HG03039 (cell line): Measurements from ENCODE around the gene ADD2.
A peak's percentile ranks its signal among the peaks of the same experiment; 100 is the strongest.
"Not testable (repeated sequence)": the region's sequence is repeated elsewhere in the genome, so short reads cannot be mapped to it uniquely, and the experiment has no call there.

Experiments
- ATAC-seq: cut with Tn5 transposase; IDR thresholded peaks from one replicate; pipeline ENCODE4 v1.9.1; 2021; ENCODE audit warnings: mild to moderate bottlenecking, moderate library complexity; ENCODE audit not compliant: unreplicated experiment

ADD2 gene

GRCh38 chr2:70676301-70677035 lies 91.5 kb downstream of the ADD2 start:
- no peak for ATAC-seq

DNA sequence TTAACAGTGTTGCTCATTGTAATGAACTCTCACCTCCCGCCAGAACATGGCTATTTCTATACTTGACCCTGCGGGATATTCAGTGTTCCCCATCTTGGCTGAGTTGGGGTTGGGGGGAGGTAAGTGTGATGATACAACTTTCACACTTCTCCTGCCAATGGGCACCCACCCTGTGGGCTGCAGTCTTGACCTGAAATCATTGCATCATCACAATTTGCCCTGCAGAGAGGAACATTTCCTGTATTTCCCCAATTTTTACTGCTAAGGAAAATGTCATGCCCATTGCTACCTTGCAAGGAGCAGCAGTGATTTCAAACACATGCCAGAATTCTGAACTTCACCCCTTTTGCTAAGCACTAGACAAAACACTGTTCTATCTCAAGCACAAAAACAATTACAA lies 92.1 kb downstream of the ADD2 start:
- no peak for ATAC-seq

DNA sequence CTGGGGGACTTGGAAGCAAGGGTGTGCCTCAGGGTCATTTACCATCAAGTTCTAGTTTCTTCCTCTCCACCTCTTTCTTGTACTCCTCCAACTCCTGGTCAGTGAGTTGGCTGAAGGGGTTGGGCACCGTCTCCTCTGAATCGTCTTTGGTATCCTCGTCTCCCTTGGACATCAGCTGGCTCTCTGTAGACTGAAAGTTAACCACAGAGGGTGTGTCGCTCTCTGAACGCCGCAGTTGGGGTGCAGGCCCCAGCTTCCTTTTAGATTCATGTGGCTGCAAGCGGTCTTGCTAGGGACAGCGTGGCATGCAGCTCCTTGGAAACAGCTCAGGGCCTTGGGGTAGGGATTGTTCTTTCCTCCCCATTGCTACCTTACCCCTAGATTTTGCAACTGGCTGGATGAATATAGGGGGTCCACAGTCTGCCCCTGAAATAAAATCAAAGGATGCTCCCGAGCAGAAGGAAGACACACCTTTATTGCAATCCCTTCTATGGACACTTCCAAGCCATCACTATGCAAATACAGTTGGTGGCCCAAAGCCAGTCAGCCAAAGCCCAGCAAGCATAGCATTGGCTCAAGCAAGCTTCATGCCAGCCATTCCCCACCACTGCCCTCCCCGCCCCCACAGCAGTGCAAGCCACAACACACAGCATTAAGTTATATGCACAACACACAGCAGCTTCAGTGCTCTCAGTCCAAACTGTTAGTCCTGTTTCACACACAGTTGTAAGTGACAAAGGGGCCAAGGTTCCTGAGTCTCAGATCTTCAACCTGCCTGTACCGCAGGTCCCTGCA lies 93.2 kb downstream of the ADD2 start:
- no peak for ATAC-seq

GRCh38 chr2:70673041-70673647 lies 94.9 kb downstream of the ADD2 start:
- no peak for ATAC-seq

GRCh38 chr2:70671092-70671675 lies 96.8 kb downstream of the ADD2 start:
- no peak for ATAC-seq

- ATAC-seq = no peak
These were observed 97.4 kb downstream of the ADD2 start for GRCh38 chr2:70670626-70671025.

DNA sequence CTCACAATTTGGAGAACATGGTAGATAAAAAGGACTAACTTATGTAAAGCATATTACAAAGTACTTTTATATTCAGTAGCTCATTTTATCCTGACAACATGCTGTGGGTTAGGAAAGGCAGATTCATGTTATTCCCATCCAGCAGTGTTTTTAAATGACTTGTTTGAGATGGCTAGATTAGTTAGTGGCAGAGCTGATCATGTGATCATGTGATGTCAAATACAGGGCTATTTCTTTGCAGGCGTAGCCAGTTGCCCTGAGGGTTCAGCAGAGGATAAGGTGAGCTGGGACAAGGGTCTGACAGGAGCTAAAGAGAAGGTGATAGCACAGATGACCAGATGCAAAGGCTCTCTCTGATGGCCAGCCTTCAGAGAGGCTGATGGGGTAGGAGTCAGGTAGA lies 97.8 kb downstream of the ADD2 start:
- ATAC-seq = no peak

DNA sequence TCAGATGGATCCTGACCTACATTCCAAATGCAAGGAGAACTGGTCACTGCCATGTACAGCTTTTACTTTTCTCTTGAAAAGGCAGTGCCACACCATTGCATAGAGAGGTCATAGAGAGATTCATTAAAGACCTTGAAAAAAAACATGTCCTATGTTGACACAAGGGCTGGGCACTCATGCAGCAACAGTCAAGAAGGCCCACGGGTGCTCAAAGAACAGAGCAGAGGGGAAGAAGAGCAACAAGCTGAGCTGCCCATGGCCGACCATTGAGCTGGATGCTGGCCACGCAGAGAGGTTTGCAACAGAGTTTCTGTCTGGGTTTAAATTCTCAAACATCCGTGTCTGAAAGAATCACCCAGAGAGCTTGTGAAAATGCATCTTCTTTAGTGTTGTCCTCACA lies 99.1 kb downstream of the ADD2 start:
- ATAC-seq = no peak

- no peak for ATAC-seq
These were observed 99.6 kb downstream of the ADD2 start for GRCh38 chr2:70668432-70668831.

GRCh38 chr2:70664525-70664924 lies 103.5 kb downstream of the ADD2 start:
- ATAC-seq = no peak

- ATAC-seq = no peak
These were observed 104.6 kb downstream of the ADD2 start for GRCh38 chr2:70663411-70663810.

DNA sequence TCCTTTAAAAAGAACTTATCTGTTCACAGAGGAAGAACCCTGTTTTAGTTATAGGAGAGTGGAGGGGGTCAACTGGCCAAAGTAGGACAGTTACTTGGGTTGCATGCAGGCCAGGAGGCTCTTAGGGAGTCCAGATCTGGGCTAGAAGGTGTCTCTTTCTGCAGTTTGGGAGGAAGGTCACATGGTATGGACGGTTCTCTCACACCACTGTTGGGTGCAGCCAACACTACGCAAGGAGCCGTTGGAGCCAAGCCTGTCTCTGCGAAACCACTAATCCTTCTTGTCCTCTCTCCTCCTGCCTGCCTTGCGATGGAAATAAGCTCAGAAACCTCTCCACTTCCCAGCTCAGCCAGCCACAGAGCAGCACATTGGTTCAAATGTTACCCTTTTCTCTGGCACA lies 108.4 kb downstream of the ADD2 start:
- ATAC-seq = no peak

DNA sequence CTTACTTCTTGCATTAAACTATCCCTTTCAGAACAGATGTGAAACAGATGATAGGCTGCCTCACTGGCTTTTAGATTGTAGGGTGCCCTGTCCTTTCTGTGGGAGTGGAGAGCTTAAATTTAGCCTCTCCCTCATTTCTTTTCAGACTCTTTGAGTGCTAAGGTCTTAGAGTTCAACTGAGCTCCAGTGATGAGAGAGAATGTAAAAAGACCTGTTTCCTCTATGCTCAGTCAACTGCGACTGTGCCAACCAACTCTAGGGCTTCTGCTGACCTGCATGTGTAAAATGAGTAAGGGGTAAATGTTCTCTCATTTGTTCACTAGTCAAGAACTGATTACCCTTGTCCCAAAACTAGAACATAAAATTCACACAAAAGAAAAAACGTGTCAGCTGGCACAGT lies 109.5 kb downstream of the ADD2 start:
- ATAC-seq = no peak

DNA sequence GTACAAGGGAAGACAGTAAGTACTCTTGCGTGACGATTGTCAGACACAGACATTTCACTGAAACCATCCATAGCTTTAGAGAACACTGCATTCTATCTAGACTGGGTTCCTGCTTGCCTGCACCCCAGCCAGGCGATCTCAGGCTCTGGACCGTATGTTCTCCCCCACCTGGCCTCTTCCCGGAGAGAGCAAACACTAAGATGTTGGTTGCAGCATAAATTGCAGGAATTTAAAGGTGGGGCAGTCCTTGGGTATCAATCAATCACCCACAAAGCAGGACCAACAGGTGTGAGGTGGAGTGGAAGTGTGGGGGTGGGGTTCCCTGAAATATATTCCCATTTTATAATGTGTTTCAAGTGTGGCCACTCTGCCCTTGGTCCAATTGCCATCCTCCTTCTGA lies 110.8 kb downstream of the ADD2 start:
- ATAC-seq = no peak

- ATAC-seq = no peak
These were observed 111.5 kb downstream of the ADD2 start for GRCh38 chr2:70656421-70657010.

- no peak for ATAC-seq
These were observed 112.2 kb downstream of the ADD2 start for GRCh38 chr2:70655786-70656185.

DNA sequence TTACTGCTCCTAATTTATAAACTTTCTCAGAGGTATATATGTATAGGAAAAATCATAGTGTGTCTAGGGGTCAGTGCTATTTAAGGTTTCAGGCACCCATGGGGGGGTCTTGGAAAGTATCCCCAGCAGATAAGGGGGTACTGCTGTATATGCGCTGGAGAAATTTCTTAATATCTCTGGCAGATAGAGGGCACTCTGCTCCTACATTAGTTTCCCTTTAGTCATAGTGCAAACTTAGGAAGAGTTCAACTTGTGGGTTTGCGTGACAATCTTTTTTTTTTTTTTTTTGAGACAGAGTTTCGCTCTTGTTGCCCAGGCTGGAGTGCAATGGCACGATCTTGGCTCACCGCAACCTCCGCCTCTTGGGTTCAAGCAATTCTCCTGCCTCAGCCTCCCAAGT lies 112.8 kb downstream of the ADD2 start:
- ATAC-seq = not testable (repeated sequence)

DNA sequence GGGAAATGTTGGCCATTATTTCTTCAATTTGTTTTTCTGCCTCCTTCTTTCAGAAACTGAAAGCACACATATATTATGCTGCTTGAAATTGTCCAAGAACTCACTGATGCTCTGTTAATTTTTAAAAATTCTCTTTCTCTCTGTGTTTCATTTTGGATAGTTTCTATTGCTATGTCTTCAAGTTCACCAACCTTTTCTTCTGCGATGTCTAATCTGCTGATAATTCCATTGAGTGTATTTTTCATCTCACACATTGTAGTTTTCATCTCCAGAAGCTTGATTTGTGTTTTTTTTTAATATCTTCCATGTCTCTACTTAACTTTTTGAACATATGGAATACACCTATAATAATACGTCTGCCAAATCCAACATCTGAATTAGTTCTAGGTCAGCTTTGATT lies 116.3 kb downstream of the ADD2 start:
- ATAC-seq = no peak

DNA sequence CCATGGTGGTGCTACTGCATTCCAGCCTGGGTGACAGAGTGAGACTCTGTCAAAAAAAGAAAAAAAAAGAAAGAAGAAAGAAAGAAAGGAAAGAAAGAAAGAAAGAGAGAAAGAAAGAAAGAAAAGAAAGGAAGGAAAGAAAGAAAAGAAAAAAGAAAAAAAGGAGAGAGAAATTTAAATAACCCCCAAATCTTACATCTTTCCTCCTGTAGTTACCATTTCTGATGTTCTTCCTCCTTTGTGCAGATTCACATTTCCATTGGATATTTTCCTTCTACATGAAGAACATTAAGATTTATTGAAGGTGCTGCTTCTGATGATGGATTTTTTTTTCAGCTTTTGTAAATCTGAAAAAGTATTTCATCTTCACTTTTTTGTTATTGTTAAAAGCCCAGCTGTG lies 117.0 kb downstream of the ADD2 start:
- no peak for ATAC-seq

GRCh38 chr2:70648961-70649360 lies 119.0 kb downstream of the ADD2 start:
- no peak for ATAC-seq

- ATAC-seq = peak; percentile 54
These were observed 120.0 kb downstream of the ADD2 start for GRCh38 chr2:70647873-70648481.
